ENCODE data around the gene STUM.
"Not testable (repeated sequence)": the region's sequence is repeated elsewhere in the genome, so short reads cannot be mapped to it uniquely, and the experiment has no call there.

STUM gene

GRCh38 chr1:226548256-226549093 lies at the start of gene STUM:
Gene STUM, plus strand, starts transcription at chr1:226548764. Its CDS starts 141 bp downstream, at chr1:226548905.
- in situ Hi-C loops (cut with MboI; ENCODE audit: low sequenced_read_pairs): no loop called here

GRCh38 chr1:226499699-226500098 lies 48.9 kb upstream of the STUM start:
- in situ Hi-C loops (cut with MboI; ENCODE audit: low sequenced_read_pairs): not testable (repeated sequence)

- in situ Hi-C loops (cut with MboI; ENCODE audit: low sequenced_read_pairs): no loop called here
These were observed 42.5 kb upstream of the STUM start for GRCh38 chr1:226506021-226506420.

- in situ Hi-C loops (cut with MboI; ENCODE audit: low sequenced_read_pairs): no loop called here
These were observed 41.6 kb upstream of the STUM start for GRCh38 chr1:226506921-226507320.

- in situ Hi-C loops (cut with MboI; ENCODE audit: low sequenced_read_pairs): no loop called here
These were observed 38.1 kb upstream of the STUM start for GRCh38 chr1:226510453-226510852.

GRCh38 chr1:226511296-226511695 lies 37.3 kb upstream of the STUM start:
- in situ Hi-C loops (cut with MboI; ENCODE audit: low sequenced_read_pairs): no loop called here

- in situ Hi-C loops (cut with MboI; ENCODE audit: low sequenced_read_pairs): no loop called here
These were observed 36.4 kb upstream of the STUM start for GRCh38 chr1:226512076-226512728.

- in situ Hi-C loops (cut with MboI; ENCODE audit: low sequenced_read_pairs): no loop called here
These were observed 30.2 kb upstream of the STUM start for GRCh38 chr1:226518375-226518774.

- in situ Hi-C loops (cut with MboI; ENCODE audit: low sequenced_read_pairs): no loop called here
These were observed 29.4 kb upstream of the STUM start for GRCh38 chr1:226519135-226519534.

- in situ Hi-C loops (cut with MboI; ENCODE audit: low sequenced_read_pairs): no loop called here
These were observed 28.6 kb upstream of the STUM start for GRCh38 chr1:226519716-226520598.

GRCh38 chr1:226520640-226521355 lies 27.8 kb upstream of the STUM start:
- in situ Hi-C loops (cut with MboI; ENCODE audit: low sequenced_read_pairs): no loop called here

GRCh38 chr1:226523646-226524406 lies 24.7 kb upstream of the STUM start:
- in situ Hi-C loops (cut with MboI; ENCODE audit: low sequenced_read_pairs): no loop called here

GRCh38 chr1:226524547-226524946 lies 24.0 kb upstream of the STUM start:
- in situ Hi-C loops (cut with MboI; ENCODE audit: low sequenced_read_pairs): no loop called here

GRCh38 chr1:226525750-226526149 lies 22.8 kb upstream of the STUM start:
- in situ Hi-C loops (cut with MboI; ENCODE audit: low sequenced_read_pairs): no loop called here

GRCh38 chr1:226526801-226527595 lies 21.6 kb upstream of the STUM start:
- in situ Hi-C loops (cut with MboI; ENCODE audit: low sequenced_read_pairs): no loop called here

GRCh38 chr1:226529891-226530290 lies 18.7 kb upstream of the STUM start:
- in situ Hi-C loops (cut with MboI; ENCODE audit: low sequenced_read_pairs): no loop called here

GRCh38 chr1:226530591-226530990 lies 18.0 kb upstream of the STUM start:
- in situ Hi-C loops (cut with MboI; ENCODE audit: low sequenced_read_pairs): no loop called here

GRCh38 chr1:226531360-226532093 lies 17.0 kb upstream of the STUM start:
- in situ Hi-C loops (cut with MboI; ENCODE audit: low sequenced_read_pairs): no loop called here

All from HL-60/S4 treated with phorbol 12-myristate 13-acetate at 8.2 ng/mL for 4 days and 3 days (cell line).